ENCODE results near the gene GALNTL6. TPM values are rescaled to one million over a fixed set of nuclear protein-coding genes. Genes with fewer than 3 reads are reported as not detected.

Gene GALNTL6
- total RNA-seq, 1 donor: 0.10 TPM

DNA sequence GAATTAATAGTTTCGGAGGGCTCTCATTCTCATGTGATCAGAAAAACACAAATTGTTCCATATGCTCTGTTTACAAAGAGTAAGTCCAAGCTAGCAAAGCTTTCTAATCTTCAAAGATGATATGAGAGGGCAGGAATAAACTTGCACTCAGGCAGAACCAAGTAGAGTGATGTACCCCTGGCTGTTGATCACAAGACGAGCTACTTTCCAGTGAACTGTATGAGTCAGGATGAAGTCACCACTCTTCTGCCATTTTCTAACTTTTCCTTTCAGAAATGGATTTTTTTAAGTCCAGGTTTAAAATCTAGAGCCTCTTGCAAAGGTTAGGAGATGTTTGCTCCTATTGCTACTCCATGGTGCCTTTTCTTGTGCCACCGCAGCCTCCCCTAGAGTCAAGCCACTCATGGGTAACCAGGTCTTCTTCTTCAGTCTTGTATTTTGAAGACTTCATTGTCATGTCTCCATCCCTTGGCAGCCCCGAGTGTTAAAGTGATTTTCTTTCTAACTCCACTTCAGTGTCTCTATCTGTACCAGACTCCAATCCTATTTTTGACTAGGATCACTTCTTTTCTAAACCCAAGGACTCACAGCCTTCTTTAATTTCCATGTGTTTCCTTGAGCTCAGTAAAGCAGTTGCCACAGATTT is 1183.5 kb downstream of the GALNTL6 start:
- Histone ChIP-seq H3K4me1 (ENCODE audit: insufficient read depth, low read length) (peaks cover 5% of the 10 kb centered on the region), H3K9me3 (ENCODE audit: low read depth, low read length) (no peaks in the 10 kb centered on the region), H3K27me3 (ENCODE audit: insufficient read depth, low read length) (no peaks in the 10 kb centered on the region), H3K4me3 (ENCODE audit: low read length) (no peak overlapping the region)

DNA sequence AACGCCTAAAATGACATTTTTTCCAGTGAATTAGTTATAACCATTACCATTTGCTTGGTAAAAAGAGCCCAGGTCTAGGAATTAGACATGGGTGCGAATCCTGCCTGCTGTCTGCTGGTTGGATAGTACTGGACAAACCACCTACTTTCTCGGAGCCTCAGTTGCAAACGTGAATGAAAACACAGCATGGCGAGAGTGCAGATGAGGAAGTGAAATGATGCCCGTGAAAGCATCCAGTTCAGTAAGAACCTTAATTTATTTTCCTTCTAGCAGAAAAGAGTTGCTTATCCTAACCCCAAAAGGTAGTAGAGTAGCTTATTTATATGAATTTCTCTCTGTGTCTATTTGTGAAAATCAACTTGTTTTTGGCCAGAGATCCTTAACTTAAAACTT is 1184.0 kb downstream of the GALNTL6 start:
- Histone ChIP-seq H3K4me3 (ENCODE audit: low read length) (no peak overlapping the region), H3K4me1 (ENCODE audit: insufficient read depth, low read length) (peaks cover 5% of the 10 kb centered on the region), H3K27me3 (ENCODE audit: insufficient read depth, low read length) (no peaks in the 10 kb centered on the region), H3K9me3 (ENCODE audit: low read depth, low read length) (no peaks in the 10 kb centered on the region)

DNA sequence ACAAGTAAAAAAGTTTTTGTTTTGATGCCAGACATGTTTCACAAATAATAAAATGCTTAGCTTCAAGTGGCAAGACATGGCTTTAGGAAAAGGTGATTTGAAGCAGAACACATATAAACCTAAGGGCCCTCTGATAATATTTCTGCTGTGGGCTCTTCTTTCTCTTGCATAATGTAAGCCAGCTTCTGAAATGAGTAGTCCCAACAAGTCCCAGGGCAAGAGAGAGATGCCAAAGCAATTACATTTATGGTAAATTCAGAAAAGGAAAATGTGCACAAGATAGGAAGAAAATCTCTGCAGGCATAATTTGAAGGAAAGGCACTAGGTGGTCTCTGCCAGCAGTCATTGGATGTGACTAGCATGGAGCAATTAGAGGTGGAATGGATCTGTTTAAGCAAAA is 1184.7 kb downstream of the GALNTL6 start:
- H3K4me1 ChIP-seq (ENCODE audit: insufficient read depth, low read length): peaks cover 5% of the 10 kb centered on the region
- H3K27me3 ChIP-seq (ENCODE audit: insufficient read depth, low read length): no peaks in the 10 kb centered on the region
- H3K4me3 ChIP-seq (ENCODE audit: low read length): no peak overlapping the region
- H3K9me3 ChIP-seq (ENCODE audit: low read depth, low read length): no peaks in the 10 kb centered on the region

DNA sequence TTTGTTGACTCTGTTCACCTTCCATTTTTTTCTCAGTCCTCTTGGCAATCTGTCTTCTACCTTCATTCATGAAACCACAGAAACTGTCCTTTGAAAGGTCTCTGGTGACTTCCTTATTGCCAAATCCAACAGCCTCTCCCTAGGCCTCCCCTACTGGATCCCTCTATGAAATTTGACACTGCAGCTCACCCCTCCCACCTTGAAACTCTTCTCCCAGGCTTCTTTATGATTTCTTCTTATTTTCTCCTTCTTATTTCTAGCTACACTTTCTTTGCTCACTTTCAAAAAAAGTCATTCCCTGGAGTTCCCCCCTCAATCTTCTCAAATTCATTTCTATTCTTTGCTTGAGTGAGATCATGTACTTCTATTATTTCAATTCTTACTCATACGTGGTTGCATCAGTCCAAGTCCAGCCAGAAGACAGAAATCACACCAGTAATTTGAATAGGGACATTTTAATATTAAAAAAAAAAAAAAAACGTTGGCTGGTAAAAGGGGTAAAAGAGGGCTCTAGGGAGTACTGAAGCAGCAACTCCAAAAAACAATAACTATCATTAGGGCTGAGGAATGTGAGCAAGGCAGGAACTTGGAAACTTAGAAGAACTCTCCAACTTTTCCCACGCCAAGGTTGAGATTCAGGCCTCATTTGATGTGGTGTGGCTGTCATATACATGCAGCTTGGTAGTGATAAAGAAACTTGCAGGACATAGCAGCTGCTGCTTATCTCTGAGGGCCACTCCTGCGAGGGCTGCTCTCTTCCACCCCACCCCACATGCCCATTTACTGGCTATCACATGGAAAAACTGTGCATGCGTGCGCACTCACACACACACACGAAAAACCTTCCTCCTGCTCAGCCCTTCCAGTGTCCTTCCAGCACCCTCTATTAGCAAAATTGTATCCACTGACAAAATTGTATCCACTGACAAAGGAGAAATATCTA is 1185.6 kb downstream of the GALNTL6 start:
- Histone ChIP-seq H3K4me3 (ENCODE audit: low read length) (no peak overlapping the region), H3K27me3 (ENCODE audit: insufficient read depth, low read length) (no peaks in the 10 kb centered on the region), H3K4me1 (ENCODE audit: insufficient read depth, low read length) (peaks cover 14% of the 10 kb centered on the region), H3K9me3 (ENCODE audit: low read depth, low read length) (no peaks in the 10 kb centered on the region)

DNA sequence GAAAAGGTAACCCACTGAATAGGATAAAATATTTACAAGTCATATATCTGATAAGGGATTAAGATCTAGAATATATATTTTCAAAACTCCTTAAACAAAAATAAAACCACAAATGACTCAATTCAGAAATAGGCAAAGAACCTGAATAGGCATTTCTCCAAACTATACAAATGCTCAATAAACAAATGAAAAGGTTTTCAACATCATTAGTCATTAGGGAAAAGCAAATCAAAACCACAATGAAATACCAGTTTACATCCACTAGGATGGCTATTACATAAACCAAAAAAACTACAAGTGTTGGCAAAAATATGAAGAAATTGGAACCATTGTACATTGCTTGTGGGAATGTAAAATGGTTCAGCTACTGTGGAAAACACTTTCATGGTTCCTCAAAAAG is 1188.4 kb downstream of the GALNTL6 start:
- Histone ChIP-seq H3K27me3 (ENCODE audit: insufficient read depth, low read length) (no peaks in the 10 kb centered on the region), H3K4me1 (ENCODE audit: insufficient read depth, low read length) (peaks cover 20% of the 10 kb centered on the region), H3K9me3 (ENCODE audit: low read depth, low read length) (no peaks in the 10 kb centered on the region), H3K4me3 (ENCODE audit: low read length) (no peak overlapping the region)

DNA sequence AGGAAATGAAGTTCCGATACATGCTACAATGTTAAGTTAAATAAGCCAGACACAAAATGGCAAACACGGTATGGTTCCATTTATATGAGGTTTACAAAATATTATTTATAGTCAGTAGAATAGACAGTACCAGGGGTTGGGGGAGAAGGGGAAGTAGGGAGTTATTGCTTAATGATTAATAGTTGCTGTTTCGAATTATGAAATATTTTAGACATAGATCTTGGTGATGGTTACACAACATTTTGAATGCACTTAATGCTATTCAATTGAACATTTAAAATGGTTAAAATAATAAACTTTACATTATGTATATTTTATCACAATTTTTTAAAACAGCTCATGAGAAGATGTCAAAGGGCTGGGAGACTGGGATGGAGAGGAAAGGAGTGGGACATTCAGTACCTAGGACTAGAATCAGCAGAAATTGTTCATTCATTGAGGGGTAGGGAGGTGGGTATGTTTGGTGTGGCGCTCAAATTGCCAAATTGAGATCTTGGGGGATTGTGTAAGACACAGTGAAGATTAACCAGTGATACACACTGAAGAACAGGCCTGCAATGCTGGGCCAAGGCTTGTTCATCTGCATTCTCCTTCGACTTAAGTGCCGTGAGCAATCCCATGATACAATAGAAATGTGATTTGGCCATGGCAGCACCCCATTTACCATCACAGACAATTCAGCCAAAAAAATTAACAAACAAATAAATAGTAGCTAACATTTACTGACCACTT is 1189.8 kb downstream of the GALNTL6 start:
- Histone ChIP-seq H3K27me3 (ENCODE audit: insufficient read depth, low read length) (no peaks in the 10 kb centered on the region), H3K4me1 (ENCODE audit: insufficient read depth, low read length) (peaks cover 20% of the 10 kb centered on the region), H3K9me3 (ENCODE audit: low read depth, low read length) (no peaks in the 10 kb centered on the region), H3K4me3 (ENCODE audit: low read length) (no peak overlapping the region)

DNA sequence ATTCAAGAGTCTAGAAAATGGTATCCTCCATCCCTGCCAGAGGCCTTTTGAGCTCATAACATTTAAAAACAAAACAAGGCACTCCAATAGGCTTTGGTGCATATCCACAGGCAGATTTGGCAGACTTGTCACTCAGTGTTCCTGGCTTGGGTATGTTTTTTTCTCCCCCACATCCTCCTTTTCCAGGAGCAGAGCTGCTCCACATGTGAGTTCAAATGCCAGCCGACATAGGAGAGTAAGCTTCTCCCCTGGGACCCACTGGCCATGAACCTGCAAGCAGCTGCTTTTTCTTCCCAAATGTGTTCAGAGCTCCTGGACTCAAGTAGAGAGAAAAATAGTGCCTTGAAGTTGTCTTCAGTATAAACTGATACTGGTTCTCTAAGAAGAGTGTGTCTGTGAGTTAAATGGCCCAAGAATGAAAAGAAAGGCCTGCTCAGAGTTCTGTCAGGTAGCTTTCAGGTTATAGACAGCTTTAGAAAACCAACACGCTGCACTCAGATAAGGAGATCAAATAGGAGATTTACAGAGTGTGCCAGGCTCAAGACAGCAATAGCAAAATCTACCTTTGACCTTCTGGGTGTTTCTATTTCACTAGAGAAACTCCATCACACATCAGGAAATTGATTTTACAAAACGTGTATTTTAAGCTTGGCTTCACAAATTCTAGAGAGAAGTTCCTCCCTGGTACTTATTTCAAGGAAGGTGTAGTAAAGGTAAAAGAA is 1192.9 kb downstream of the GALNTL6 start:
- no peak overlapping the region for H3K4me3 ChIP-seq (ENCODE audit: low read length)
- H3K27me3 ChIP-seq (ENCODE audit: insufficient read depth, low read length): no peaks in the 10 kb centered on the region
- no peaks in the 10 kb centered on the region for H3K9me3 ChIP-seq (ENCODE audit: low read depth, low read length)
- peaks cover 15% of the 10 kb centered on the region for H3K4me1 ChIP-seq (ENCODE audit: insufficient read depth, low read length)

DNA sequence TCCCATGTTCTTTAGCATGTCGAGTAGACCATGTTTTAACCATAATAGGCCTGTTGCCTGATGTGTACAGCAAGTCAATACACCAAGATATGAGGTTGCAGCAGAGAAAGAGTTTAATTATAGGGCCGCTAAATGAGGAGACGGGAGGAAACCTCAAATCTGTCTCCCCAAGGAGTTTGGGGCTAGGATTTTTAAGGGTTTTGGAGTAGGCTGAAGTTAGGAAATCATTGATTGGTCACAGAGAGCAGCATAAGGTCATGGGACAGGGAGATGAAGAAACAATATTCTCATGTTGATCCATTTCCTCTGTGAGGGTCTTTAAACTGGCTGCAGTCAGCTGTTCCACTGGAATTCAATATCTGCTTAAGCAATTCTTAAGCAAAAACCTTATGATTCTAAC is 1195.2 kb downstream of the GALNTL6 start:
- H3K4me1 ChIP-seq (ENCODE audit: insufficient read depth, low read length): peaks cover 9% of the 10 kb centered on the region
- no peaks in the 10 kb centered on the region for H3K9me3 ChIP-seq (ENCODE audit: low read depth, low read length)
- H3K27me3 ChIP-seq (ENCODE audit: insufficient read depth, low read length): no peaks in the 10 kb centered on the region
- no peak overlapping the region for H3K4me3 ChIP-seq (ENCODE audit: low read length)

DNA sequence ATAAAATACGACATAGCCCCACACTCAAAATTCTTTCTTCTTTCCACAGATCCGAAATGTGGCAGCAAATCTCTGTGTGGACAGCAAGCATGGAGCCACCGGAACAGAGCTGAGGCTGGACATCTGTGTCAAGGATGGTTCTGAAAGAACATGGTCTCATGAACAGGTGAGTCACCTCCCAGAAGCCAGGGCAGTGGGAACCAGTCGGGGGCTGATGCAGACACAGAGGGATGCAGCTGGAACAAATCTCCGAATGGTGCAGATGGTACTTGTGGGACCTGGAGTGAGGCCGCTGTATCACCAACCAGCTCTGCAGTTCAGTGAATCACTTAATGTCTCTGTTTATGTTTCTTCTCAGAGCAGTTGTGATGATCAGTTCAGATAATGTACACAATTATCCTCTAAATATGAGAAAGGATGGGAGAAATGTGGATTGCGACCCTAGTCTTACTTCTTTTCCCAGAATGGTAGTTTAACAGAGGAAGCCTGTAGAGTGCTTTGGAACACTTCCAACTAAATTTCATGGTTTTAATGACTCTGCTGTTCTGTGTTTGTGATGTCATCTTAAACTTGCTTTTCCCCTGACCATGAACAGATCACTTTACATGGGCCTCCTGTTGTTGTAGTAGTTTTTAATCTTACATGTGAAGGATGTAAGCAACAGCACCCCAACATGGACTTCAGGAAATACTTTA is 1196.1 kb downstream of the GALNTL6 start:
- H3K9me3 ChIP-seq (ENCODE audit: low read depth, low read length): no peaks in the 10 kb centered on the region
- H3K27me3 ChIP-seq (ENCODE audit: insufficient read depth, low read length): no peaks in the 10 kb centered on the region
- peaks cover under 1% of the 10 kb centered on the region for H3K4me1 ChIP-seq (ENCODE audit: insufficient read depth, low read length)
- H3K4me3 ChIP-seq (ENCODE audit: low read length): no peak overlapping the region

DNA sequence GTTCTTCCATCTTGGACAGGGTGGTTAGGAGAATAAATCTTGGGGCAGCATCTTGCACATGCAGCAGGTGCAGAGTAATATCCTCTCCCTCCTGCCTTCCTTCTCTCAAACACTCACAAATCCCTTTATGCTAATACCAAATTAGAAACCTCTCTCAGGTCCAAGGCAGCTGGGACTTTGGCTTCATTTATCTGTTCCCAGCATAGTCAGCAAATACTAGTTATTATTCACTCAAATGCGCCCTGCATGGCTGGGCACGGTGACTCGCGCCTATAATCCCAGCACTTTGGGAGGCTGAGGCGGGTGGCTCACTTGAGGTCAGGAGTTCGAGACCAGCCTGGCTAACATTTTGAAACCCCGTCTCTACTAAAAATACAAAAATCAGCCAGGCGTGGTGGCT is 1199.4 kb downstream of the GALNTL6 start:
- H3K27me3 ChIP-seq (ENCODE audit: insufficient read depth, low read length): no peaks in the 10 kb centered on the region
- H3K9me3 ChIP-seq (ENCODE audit: low read depth, low read length): no peaks in the 10 kb centered on the region
- H3K4me3 ChIP-seq (ENCODE audit: low read length): no peak overlapping the region
- H3K4me1 ChIP-seq (ENCODE audit: insufficient read depth, low read length): no peaks in the 10 kb centered on the region

DNA sequence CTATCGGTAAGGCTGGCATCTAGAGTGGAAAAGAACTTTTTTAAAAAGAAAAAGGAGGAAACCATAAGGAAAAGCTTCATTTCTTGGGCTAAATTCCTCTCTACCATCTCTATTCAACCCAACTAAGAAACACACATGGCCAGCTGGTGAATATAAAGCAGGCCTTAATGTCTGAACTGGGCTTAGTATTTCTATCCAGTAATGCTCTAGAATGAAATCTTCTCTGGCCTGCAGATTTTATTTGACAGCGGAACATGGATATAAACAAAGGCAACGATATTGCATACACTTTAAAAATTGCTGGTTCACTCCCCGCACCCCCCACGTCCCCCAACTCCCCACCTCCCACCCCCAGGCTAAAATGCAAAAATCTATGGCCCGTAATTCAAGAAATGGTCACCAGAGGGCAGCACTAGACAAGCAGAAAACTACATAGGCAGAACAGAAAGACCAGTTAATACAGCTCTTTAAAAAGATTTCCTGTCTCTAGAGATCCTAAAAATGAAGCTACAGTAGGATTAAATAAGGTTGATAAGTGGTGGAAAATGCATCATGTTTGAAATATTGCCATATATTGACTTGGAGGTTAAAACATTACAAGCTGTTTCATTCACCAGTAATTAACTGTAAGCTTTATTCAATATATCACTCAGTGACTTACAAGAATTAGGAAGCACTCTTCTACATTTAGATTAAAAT is 1200.2 kb downstream of the GALNTL6 start:
- no peak overlapping the region for H3K4me3 ChIP-seq (ENCODE audit: low read length)
- no peaks in the 10 kb centered on the region for H3K27me3 ChIP-seq (ENCODE audit: insufficient read depth, low read length)
- H3K4me1 ChIP-seq (ENCODE audit: insufficient read depth, low read length): no peaks in the 10 kb centered on the region
- no peaks in the 10 kb centered on the region for H3K9me3 ChIP-seq (ENCODE audit: low read depth, low read length)

DNA sequence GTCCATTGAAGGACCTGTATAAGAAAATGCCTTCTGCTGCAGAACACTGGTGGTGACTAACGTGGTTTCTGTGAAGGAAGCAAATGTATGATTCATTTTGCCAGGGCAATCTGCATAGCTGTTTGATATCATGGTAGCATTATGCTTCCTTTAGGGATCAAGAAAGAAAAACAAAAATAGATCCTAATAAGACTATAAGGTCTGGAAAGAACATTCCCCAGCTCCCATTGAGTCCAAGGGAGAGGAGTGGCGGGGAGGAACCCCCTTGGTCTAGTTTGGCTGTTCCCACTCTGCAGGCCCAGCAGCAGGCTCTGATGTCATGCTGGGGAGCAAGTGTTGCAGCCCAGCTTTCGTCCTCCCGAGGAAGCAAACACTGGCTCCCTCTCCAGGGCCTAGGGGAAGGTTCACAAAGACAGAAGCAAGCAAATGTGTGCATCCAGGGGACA is 1200.9 kb downstream of the GALNTL6 start:
- Histone ChIP-seq H3K4me1 (ENCODE audit: insufficient read depth, low read length) (no peaks in the 10 kb centered on the region), H3K9me3 (ENCODE audit: low read depth, low read length) (no peaks in the 10 kb centered on the region)

DNA sequence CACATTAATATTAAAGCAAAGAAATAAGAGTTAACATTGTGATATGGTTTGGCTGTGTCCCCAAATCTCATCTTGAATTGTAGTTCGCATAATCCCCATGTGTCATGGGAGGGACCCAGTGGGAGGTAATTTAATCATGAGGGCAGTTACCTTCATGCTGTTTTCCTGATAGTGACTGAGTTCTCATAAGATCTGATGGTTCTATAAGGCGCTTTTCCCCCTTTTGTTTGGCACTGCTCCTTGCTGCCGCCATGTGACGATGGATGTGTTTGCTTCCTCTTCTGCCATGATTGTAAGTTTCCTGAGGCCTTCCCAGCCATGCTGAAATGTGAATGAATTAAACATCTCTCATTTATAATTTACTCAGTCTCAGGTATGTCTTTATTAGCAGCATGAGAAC is 1201.6 kb downstream of the GALNTL6 start:
- H3K9me3 ChIP-seq (ENCODE audit: low read depth, low read length): no peaks in the 10 kb centered on the region
- H3K4me3 ChIP-seq (ENCODE audit: low read length): no peak overlapping the region
- no peaks in the 10 kb centered on the region for H3K27me3 ChIP-seq (ENCODE audit: insufficient read depth, low read length)
- H3K4me1 ChIP-seq (ENCODE audit: insufficient read depth, low read length): no peaks in the 10 kb centered on the region

More for the DNA sequence above, 1200.9 kb downstream of the GALNTL6 start:
- H3K4me3 ChIP-seq (ENCODE audit: low read length): no peak overlapping the region
- no peaks in the 10 kb centered on the region for H3K27me3 ChIP-seq (ENCODE audit: insufficient read depth, low read length)

DNA sequence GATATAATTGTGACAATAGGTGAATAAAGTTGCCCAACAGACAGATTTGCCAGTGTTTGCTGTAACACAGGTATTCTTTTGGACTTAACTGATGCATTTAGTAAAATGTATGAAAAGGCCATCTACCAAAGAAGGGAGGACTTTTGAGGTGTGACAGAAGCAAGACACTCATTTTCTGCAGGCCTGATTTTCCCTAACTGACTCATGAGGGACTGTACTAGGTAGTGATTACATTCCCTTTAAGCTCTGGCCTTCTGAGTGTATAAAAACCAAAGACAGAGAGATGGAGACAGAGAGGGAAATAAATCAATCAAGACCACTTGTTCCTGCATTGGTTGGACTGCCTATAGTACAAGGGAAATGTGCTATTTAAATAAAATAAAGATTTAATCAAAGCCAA is 1204.6 kb downstream of the GALNTL6 start:
- H3K27me3 ChIP-seq (ENCODE audit: insufficient read depth, low read length): no peaks in the 10 kb centered on the region
- no peaks in the 10 kb centered on the region for H3K9me3 ChIP-seq (ENCODE audit: low read depth, low read length)
- H3K4me3 ChIP-seq (ENCODE audit: low read length): no peak overlapping the region
- H3K4me1 ChIP-seq (ENCODE audit: insufficient read depth, low read length): no peaks in the 10 kb centered on the region

Measured in mononuclear cell (primary cell).